ENCODE results near the gene MOCS2. TPM values are rescaled to one million over a fixed set of nuclear protein-coding genes. Genes with fewer than 3 reads are reported as not detected.
"Not testable (repeated sequence)": the region's sequence is repeated elsewhere in the genome, so short reads cannot be mapped to it uniquely, and the experiment has no call there.

MOCS2 gene
- polyA plus RNA-seq, 4 donors, result 43.0 to 114 (median 65.9) TPM

GRCh38 chr5:53123702-53124101 lies 14.1 kb upstream of the MOCS2 start:
- peaks cover 0 to 9% (median 3%) of the 10 kb centered on the region in 3 donors for H3K4me1 ChIP-seq (ENCODE audit: control insufficient read depth in 3 of 3, insufficient read depth in 2 of 3, low read depth in 1 of 3, low read length in 2 of 3)
- FAIRE-seq, result no peak
- H3K36me3 ChIP-seq (ENCODE audit: control insufficient read depth in 3 of 3, insufficient read depth in 2 of 3, low read depth in 1 of 3, low read length in 3 of 3), result no peaks in the 10 kb centered on the region
- no peaks in the 10 kb centered on the region for H3K27me3 ChIP-seq (ENCODE audit: control insufficient read depth in 3 of 3, insufficient read depth in 3 of 3, low read length in 3 of 3)
- H3K27ac ChIP-seq (ENCODE audit: low read depth in 1 of 3, low read length in 2 of 3), result no peak overlapping the region
- H3K4me3 ChIP-seq (ENCODE audit: low read depth in 1 of 3, low read length in 3 of 3), result no peak overlapping the region
- H3K9me3 ChIP-seq (ENCODE audit: control insufficient read depth in 2 of 2, insufficient read depth in 1 of 2, low read depth in 1 of 2, low read length in 1 of 2), result no peaks in the 10 kb centered on the region
- no peak for DNase-seq

GRCh38 chr5:53120165-53120564 lies 10.6 kb upstream of the MOCS2 start:
- H3K27ac ChIP-seq (ENCODE audit: low read depth in 1 of 3, low read length in 2 of 3), result no peak overlapping the region
- no peak overlapping the region for H3K4me3 ChIP-seq (ENCODE audit: low read depth in 1 of 3, low read length in 3 of 3)
- peaks cover 0 to 18% (median 3%) of the 10 kb centered on the region in 3 donors for H3K4me1 ChIP-seq (ENCODE audit: control insufficient read depth in 3 of 3, insufficient read depth in 2 of 3, low read depth in 1 of 3, low read length in 2 of 3)
- no peaks in the 10 kb centered on the region for H3K27me3 ChIP-seq (ENCODE audit: control insufficient read depth in 3 of 3, insufficient read depth in 3 of 3, low read length in 3 of 3)
- no peaks in the 10 kb centered on the region for H3K36me3 ChIP-seq (ENCODE audit: control insufficient read depth in 3 of 3, insufficient read depth in 2 of 3, low read depth in 1 of 3, low read length in 3 of 3)
- FAIRE-seq (no peak), DNase-seq (no peak)
- WGBS, 3 donors, result 79 to 93% (median 80%) methylated on average over 1 of the region's 1 CpG
- H3K9me3 ChIP-seq (ENCODE audit: control insufficient read depth in 2 of 2, insufficient read depth in 1 of 2, low read depth in 1 of 2, low read length in 1 of 2), result no peaks in the 10 kb centered on the region

- Histone ChIP-seq H3K4me3 (ENCODE audit: low read depth in 1 of 3, low read length in 3 of 3) (no peak overlapping the region), H3K9me3 (ENCODE audit: control insufficient read depth in 2 of 2, insufficient read depth in 1 of 2, low read depth in 1 of 2, low read length in 1 of 2) (no peaks in the 10 kb centered on the region), H3K36me3 (ENCODE audit: control insufficient read depth in 3 of 3, insufficient read depth in 2 of 3, low read depth in 1 of 3, low read length in 3 of 3) (peaks cover 0 to 3% (median 0%) of the 10 kb centered on the region in 3 donors), H3K27ac (ENCODE audit: low read depth in 1 of 3, low read length in 2 of 3) (peak overlapping the region in 1 of 3 donors; percentile 14), H3K27me3 (ENCODE audit: control insufficient read depth in 3 of 3, insufficient read depth in 3 of 3, low read length in 3 of 3) (no peaks in the 10 kb centered on the region), H3K4me1 (ENCODE audit: control insufficient read depth in 3 of 3, insufficient read depth in 2 of 3, low read depth in 1 of 3, low read length in 2 of 3) (peaks cover 0 to 18% (median 3%) of the 10 kb centered on the region in 3 donors)
- WGBS, 3 donors, result 28 to 62% (median 43%) methylated on average over 5 of the region's 5 CpGs
- FAIRE-seq (no peak), DNase-seq (peak; percentile 52 to 71)
Measured at GRCh38 chr5:53118879-53119278, 9.3 kb upstream of the MOCS2 start.

- peaks cover 0 to 3% (median 0%) of the 10 kb centered on the region in 3 donors for H3K36me3 ChIP-seq (ENCODE audit: control insufficient read depth in 3 of 3, insufficient read depth in 2 of 3, low read depth in 1 of 3, low read length in 3 of 3)
- WGBS, 3 donors, result 61 to 67% (median 64%) methylated on average over 1 of the region's 1 CpG
- no peak overlapping the region for H3K4me3 ChIP-seq (ENCODE audit: low read depth in 1 of 3, low read length in 3 of 3)
- no peaks in the 10 kb centered on the region for H3K27me3 ChIP-seq (ENCODE audit: control insufficient read depth in 3 of 3, insufficient read depth in 3 of 3, low read length in 3 of 3)
- no peaks in the 10 kb centered on the region for H3K9me3 ChIP-seq (ENCODE audit: control insufficient read depth in 2 of 2, insufficient read depth in 1 of 2, low read depth in 1 of 2, low read length in 1 of 2)
- no peak overlapping the region for H3K27ac ChIP-seq (ENCODE audit: low read depth in 1 of 3, low read length in 2 of 3)
- peaks cover 0 to 18% (median 3%) of the 10 kb centered on the region in 3 donors for H3K4me1 ChIP-seq (ENCODE audit: control insufficient read depth in 3 of 3, insufficient read depth in 2 of 3, low read depth in 1 of 3, low read length in 2 of 3)
- no peak for FAIRE-seq
- no peak for DNase-seq
Measured at GRCh38 chr5:53116597-53116996, 7.0 kb upstream of the MOCS2 start.

GRCh38 chr5:53114988-53115387 lies 5.4 kb upstream of the MOCS2 start:
- FAIRE-seq, result no peak
- Histone ChIP-seq H3K4me3 (ENCODE audit: low read depth in 1 of 3, low read length in 3 of 3) (no peak overlapping the region), H3K9me3 (ENCODE audit: control insufficient read depth in 2 of 2, insufficient read depth in 1 of 2, low read depth in 1 of 2, low read length in 1 of 2) (no peaks in the 10 kb centered on the region), H3K36me3 (ENCODE audit: control insufficient read depth in 3 of 3, insufficient read depth in 2 of 3, low read depth in 1 of 3, low read length in 3 of 3) (peaks cover 0 to 3% (median 0%) of the 10 kb centered on the region in 3 donors), H3K4me1 (ENCODE audit: control insufficient read depth in 3 of 3, insufficient read depth in 2 of 3, low read depth in 1 of 3, low read length in 2 of 3) (peaks cover 0 to 18% (median 3%) of the 10 kb centered on the region in 3 donors), H3K27ac (ENCODE audit: low read depth in 1 of 3, low read length in 2 of 3) (no peak overlapping the region), H3K27me3 (ENCODE audit: control insufficient read depth in 3 of 3, insufficient read depth in 3 of 3, low read length in 3 of 3) (no peaks in the 10 kb centered on the region)
- DNase-seq, result no peak

- no peak for DNase-seq
- no peak for FAIRE-seq
- WGBS, 3 donors, result 74 to 86% (median 85%) methylated on average over 9 of the region's 9 CpGs
Measured at GRCh38 chr5:53113947-53114346, 4.4 kb upstream of the MOCS2 start.

GRCh38 chr5:53112909-53113308 lies 3.4 kb upstream of the MOCS2 start:
- Histone ChIP-seq H3K36me3 (ENCODE audit: control insufficient read depth in 3 of 3, insufficient read depth in 2 of 3, low read depth in 1 of 3, low read length in 3 of 3) (peaks cover 0 to 3% (median 0%) of the 10 kb centered on the region in 3 donors), H3K27me3 (ENCODE audit: control insufficient read depth in 3 of 3, insufficient read depth in 3 of 3, low read length in 3 of 3) (no peaks in the 10 kb centered on the region), H3K9me3 (ENCODE audit: control insufficient read depth in 2 of 2, insufficient read depth in 1 of 2, low read depth in 1 of 2, low read length in 1 of 2) (no peaks in the 10 kb centered on the region), H3K27ac (ENCODE audit: low read depth in 1 of 3, low read length in 2 of 3) (no peak overlapping the region), H3K4me3 (ENCODE audit: low read depth in 1 of 3, low read length in 3 of 3) (no peak overlapping the region), H3K4me1 (ENCODE audit: control insufficient read depth in 3 of 3, insufficient read depth in 2 of 3, low read depth in 1 of 3, low read length in 2 of 3) (peaks cover 0 to 2% (median 0%) of the 10 kb centered on the region in 3 donors)
- FAIRE-seq (no peak), DNase-seq (no peak)
- 84 to 94% (median 89%) methylated on average over 3 of the region's 3 CpGs for WGBS, 3 donors

More at GRCh38 chr5:53113947-53114346, 4.4 kb upstream of the MOCS2 start:
- peaks cover 0 to 3% (median 0%) of the 10 kb centered on the region in 3 donors for H3K36me3 ChIP-seq (ENCODE audit: control insufficient read depth in 3 of 3, insufficient read depth in 2 of 3, low read depth in 1 of 3, low read length in 3 of 3)
- H3K27ac ChIP-seq (ENCODE audit: low read depth in 1 of 3, low read length in 2 of 3), result no peak overlapping the region
- peaks cover 0 to 12% (median 0%) of the 10 kb centered on the region in 3 donors for H3K4me1 ChIP-seq (ENCODE audit: control insufficient read depth in 3 of 3, insufficient read depth in 2 of 3, low read depth in 1 of 3, low read length in 2 of 3)
- no peaks in the 10 kb centered on the region for H3K9me3 ChIP-seq (ENCODE audit: control insufficient read depth in 2 of 2, insufficient read depth in 1 of 2, low read depth in 1 of 2, low read length in 1 of 2)
- no peaks in the 10 kb centered on the region for H3K27me3 ChIP-seq (ENCODE audit: control insufficient read depth in 3 of 3, insufficient read depth in 3 of 3, low read length in 3 of 3)
- no peak overlapping the region for H3K4me3 ChIP-seq (ENCODE audit: low read depth in 1 of 3, low read length in 3 of 3)

- not testable (repeated sequence) for H3K36me3 ChIP-seq (ENCODE audit: control insufficient read depth in 3 of 3, insufficient read depth in 2 of 3, low read depth in 1 of 3, low read length in 3 of 3); H3K4me1 ChIP-seq (ENCODE audit: control insufficient read depth in 3 of 3, insufficient read depth in 2 of 3, low read depth in 1 of 3, low read length in 2 of 3); H3K4me3 ChIP-seq (ENCODE audit: low read depth in 1 of 3, low read length in 3 of 3); FAIRE-seq; H3K27me3 ChIP-seq (ENCODE audit: control insufficient read depth in 3 of 3, insufficient read depth in 3 of 3, low read length in 3 of 3); DNase-seq; H3K9me3 ChIP-seq (ENCODE audit: control insufficient read depth in 2 of 2, insufficient read depth in 1 of 2, low read depth in 1 of 2, low read length in 1 of 2); H3K27ac ChIP-seq (ENCODE audit: low read depth in 1 of 3, low read length in 2 of 3)
- 93 to 98% (median 93%) methylated on average over 6 of the region's 6 CpGs for WGBS, 3 donors
Measured at GRCh38 chr5:53112307-53112706, 2.8 kb upstream of the MOCS2 start.

- Histone ChIP-seq H3K27me3 (ENCODE audit: control insufficient read depth in 3 of 3, insufficient read depth in 3 of 3, low read length in 3 of 3) (no peaks in the 10 kb centered on the region), H3K4me3 (ENCODE audit: low read depth in 1 of 3, low read length in 3 of 3) (no peak overlapping the region), H3K36me3 (ENCODE audit: control insufficient read depth in 3 of 3, insufficient read depth in 2 of 3, low read depth in 1 of 3, low read length in 3 of 3) (peaks cover 0 to 3% (median 0%) of the 10 kb centered on the region in 3 donors), H3K27ac (ENCODE audit: low read depth in 1 of 3, low read length in 2 of 3) (no peak overlapping the region), H3K9me3 (ENCODE audit: control insufficient read depth in 2 of 2, insufficient read depth in 1 of 2, low read depth in 1 of 2, low read length in 1 of 2) (no peaks in the 10 kb centered on the region), H3K4me1 (ENCODE audit: control insufficient read depth in 3 of 3, insufficient read depth in 2 of 3, low read depth in 1 of 3, low read length in 2 of 3) (peaks cover 0 to 2% (median 0%) of the 10 kb centered on the region in 3 donors)
- DNase-seq, result no peak
- FAIRE-seq, result no peak
- WGBS, 3 donors, result 85 to 93% (median 90%) methylated on average over 1 of the region's 1 CpG
Measured at GRCh38 chr5:53111139-53111538, 1.6 kb upstream of the MOCS2 start.

Data from small intestine (tissue), 7 donors.